WERI-Rb-1 (cell line): ENCODE measurements around the gene EN2.

Experiments
- DNase-seq: peaks from one replicate; pipeline ENCODE4 v3.0.0-alpha.2; 2020
- H3K27ac ChIP-seq: fragments of 250-450 bp; sonication (Bioruptor Pico); 2 replicates; pipeline ENCODE4 v1.5.1; 2020; ENCODE audit warnings: mild to moderate bottlenecking, moderate library complexity
- H3K27me3 ChIP-seq: fragments of 250-450 bp; sonication (Bioruptor Pico); 2 replicates; pipeline ENCODE4 v1.5.1; 2021; ENCODE audit warnings: mild to moderate bottlenecking, low read depth, moderate library complexity; ENCODE audit not compliant: insufficient read depth, severe bottlenecking
- H3K36me3 ChIP-seq: fragments of 250-450 bp; sonication (Bioruptor Pico); 2 replicates; pipeline ENCODE4 v1.5.1; 2020; ENCODE audit warnings: mild to moderate bottlenecking, moderate library complexity
- H3K4me3 ChIP-seq: 2 replicates; pipeline ENCODE4 v1.5.1; 2011; ENCODE audit warnings: low read depth, mild to moderate bottlenecking, control low read depth, low read length
- H3K9me3 ChIP-seq: fragments of 250-450 bp; sonication (Bioruptor Pico); 2 replicates; pipeline ENCODE4 v1.5.1; 2021; ENCODE audit warnings: mild to moderate bottlenecking, moderate library complexity; ENCODE audit not compliant: severe bottlenecking
- TF ChIP-seq, protein P1 (sequence below): IDR thresholded peaks from 2 replicates; pipeline ENCODE4 v1.5.1; 2011; ENCODE audit warnings: low read depth, mild to moderate bottlenecking, control low read depth, inconsistent platforms, low read length

The EN2 gene

DNA sequence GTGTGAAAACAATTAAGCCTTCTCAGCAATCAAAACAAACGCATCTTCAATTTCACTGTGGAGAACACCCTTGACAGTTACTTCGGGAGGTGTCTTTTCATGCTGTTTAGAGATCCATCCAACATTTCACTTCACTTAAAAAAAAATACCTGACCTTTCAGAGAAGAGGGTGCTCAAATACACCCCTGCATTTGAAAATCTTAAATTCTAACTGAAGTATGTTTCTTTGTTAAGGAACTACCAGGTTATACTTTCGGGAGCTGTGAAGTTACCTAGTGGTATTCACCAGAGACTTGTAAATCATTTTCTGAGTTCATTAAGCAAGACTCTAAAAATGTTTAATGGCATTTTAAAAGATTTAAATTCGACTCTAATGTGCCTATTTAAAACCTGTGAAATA, 49.6 kb downstream of the EN2 start:
- Histone ChIP-seq H3K4me3 (no peak overlapping the region), H3K27me3 (no peaks in the 10 kb centered on the region), H3K36me3 (0 out of 2 replicates have a peak, but pooled peaks cover 3% of the 10 kb centered on the region), H3K27ac (no peak overlapping the region), H3K9me3 (no peaks in the 10 kb centered on the region)
- DNase-seq, result no peak
- TF ChIP-seq, protein P1, sequence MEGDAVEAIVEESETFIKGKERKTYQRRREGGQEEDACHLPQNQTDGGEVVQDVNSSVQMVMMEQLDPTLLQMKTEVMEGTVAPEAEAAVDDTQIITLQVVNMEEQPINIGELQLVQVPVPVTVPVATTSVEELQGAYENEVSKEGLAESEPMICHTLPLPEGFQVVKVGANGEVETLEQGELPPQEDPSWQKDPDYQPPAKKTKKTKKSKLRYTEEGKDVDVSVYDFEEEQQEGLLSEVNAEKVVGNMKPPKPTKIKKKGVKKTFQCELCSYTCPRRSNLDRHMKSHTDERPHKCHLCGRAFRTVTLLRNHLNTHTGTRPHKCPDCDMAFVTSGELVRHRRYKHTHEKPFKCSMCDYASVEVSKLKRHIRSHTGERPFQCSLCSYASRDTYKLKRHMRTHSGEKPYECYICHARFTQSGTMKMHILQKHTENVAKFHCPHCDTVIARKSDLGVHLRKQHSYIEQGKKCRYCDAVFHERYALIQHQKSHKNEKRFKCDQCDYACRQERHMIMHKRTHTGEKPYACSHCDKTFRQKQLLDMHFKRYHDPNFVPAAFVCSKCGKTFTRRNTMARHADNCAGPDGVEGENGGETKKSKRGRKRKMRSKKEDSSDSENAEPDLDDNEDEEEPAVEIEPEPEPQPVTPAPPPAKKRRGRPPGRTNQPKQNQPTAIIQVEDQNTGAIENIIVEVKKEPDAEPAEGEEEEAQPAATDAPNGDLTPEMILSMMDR, result no peak

DNA sequence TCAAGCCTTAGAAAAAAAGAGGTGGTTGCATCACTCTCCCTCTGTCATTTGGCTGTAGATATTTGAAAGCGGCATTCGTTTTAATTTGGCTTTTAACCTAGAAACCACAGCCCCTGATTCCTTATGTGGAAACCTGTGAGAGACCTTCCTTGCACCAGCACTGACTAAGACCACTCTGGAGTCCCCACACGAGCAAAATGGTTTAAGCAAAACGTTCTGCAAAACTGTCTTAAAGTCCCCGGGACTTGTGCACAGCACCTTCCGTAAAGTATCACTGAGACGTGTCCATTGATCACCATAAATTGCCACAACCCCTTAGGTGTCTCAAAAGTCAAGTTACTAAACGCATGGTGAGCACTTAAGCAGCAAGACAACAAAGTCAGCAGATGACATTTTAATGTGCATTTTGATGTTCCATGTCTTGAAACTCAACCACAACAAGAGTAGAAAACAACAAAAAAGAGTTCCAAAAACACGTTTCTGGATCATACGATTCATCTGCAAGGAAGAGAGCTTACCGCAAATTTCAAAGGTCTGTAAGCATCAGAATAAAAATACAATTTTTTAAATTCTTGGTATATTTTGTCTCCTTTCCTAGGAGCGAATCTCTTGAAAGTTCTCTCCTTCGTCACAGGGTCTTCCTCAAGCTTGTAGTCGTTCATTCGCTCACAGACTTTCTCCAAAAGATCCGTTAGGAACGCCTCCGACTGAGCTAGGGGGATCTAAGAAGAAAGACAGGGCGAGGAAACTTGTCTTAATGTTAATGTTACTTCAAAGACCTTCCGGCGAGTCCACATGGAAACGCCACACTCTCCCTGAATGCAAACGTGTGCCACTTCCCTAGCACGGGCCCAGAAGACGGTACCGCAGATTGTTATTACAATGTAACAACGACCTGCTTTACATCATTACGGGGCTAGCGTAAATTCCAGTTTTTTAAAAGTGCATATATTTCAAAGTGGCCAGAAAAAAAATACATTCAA, 50.7 kb downstream of the EN2 start:
- no peak for DNase-seq
- TF ChIP-seq, protein P1, result no peak
- H3K4me3 ChIP-seq, result peak overlapping the region; percentile 70
- H3K27me3 ChIP-seq, result no peaks in the 10 kb centered on the region
- 0 out of 2 replicates have a peak, but pooled peaks cover 3% of the 10 kb centered on the region for H3K36me3 ChIP-seq
- no peaks in the 10 kb centered on the region for H3K9me3 ChIP-seq
- H3K27ac ChIP-seq, result no peak overlapping the region; the same call in 1 of the 2 replicates

DNA sequence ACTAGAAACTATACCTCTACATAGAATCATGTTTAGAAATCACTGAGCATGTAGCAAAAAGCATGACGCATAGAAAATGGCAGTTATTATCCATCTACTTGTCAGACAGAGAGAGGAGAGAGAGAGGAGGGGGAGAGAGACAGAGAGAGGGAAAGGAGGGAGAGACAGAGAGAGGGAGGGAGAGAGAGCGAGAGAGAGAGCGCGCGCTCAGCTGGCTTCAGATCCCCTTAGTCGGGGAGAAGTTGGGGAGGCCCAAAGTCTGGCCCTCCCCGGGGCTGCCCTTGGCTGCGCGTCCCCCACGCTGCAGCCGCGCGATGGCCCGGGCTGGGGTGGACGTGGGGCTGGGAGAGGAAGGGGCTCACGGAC, 51.4 kb downstream of the EN2 start:
- H3K4me3 ChIP-seq, result peak overlapping the region; percentile 70
- no peaks in the 10 kb centered on the region for H3K27me3 ChIP-seq
- DNase-seq, result peak; percentile 24

GRCh38 chr7:155509725-155510551, 52.0 kb downstream of the EN2 start:
- DNase-seq, result peak; percentile 73
- Histone ChIP-seq H3K27ac (peak overlapping the region; percentile 92), H3K36me3 (0 out of 2 replicates have a peak, but pooled peaks cover 3% of the 10 kb centered on the region), H3K27me3 (no peaks in the 10 kb centered on the region), H3K4me3 (peak overlapping the region; percentile 70), H3K9me3 (no peaks in the 10 kb centered on the region)
- TF ChIP-seq, protein P1, result peak; percentile 37; the same call in 1 of the 2 replicates

More for the DNA sequence above, 51.4 kb downstream of the EN2 start:
- TF ChIP-seq, protein P1, result no peak
- Histone ChIP-seq H3K9me3 (no peaks in the 10 kb centered on the region), H3K36me3 (0 out of 2 replicates have a peak, but pooled peaks cover 3% of the 10 kb centered on the region), H3K27ac (peak overlapping the region; percentile 92)

DNA sequence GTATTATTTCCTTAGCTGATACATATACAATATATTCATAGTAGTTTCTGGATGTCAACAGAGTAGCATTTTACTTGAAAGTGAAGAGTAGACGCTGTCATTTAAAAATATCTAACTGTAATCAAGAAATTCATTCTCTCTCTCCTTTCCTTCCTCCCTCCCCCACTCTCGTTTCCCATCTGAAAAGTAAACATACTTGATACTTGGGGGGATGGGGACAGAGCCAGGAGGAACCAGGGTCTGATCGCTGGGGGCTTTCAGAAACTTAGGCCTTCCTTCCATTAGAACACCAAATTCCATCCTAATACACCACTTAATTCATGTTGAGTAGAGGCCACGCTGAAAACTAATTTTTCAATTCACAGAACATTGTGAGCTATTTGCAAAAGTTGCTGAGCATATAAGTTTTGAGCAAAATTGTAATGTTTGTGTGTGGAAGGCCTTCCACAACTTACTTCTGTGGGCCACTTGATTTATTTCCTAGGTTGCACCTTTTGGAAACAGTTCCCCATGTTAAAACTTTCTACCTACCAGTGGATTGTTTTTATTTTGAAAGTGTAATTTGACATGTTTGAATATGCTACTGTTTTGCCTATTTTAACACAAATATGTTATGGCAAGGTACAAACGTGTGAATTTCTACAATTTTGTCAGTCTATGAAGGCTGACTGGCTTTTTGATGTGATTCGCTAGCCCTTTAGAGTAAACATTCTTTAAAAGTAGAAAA, 53.2 kb downstream of the EN2 start:
- no peak overlapping the region for H3K27ac ChIP-seq
- H3K9me3 ChIP-seq, result no peaks in the 10 kb centered on the region
- no peaks in the 10 kb centered on the region for H3K27me3 ChIP-seq

More for the DNA sequence above, 53.2 kb downstream of the EN2 start:
- TF ChIP-seq, protein P1, result no peak
- no peak overlapping the region for H3K4me3 ChIP-seq
- no peak for DNase-seq
- 0 out of 2 replicates have a peak, but pooled peaks cover 1% of the 10 kb centered on the region for H3K36me3 ChIP-seq
